Measurements from ENCODE around the gene DMXL1.

DMXL1 gene

DNA sequence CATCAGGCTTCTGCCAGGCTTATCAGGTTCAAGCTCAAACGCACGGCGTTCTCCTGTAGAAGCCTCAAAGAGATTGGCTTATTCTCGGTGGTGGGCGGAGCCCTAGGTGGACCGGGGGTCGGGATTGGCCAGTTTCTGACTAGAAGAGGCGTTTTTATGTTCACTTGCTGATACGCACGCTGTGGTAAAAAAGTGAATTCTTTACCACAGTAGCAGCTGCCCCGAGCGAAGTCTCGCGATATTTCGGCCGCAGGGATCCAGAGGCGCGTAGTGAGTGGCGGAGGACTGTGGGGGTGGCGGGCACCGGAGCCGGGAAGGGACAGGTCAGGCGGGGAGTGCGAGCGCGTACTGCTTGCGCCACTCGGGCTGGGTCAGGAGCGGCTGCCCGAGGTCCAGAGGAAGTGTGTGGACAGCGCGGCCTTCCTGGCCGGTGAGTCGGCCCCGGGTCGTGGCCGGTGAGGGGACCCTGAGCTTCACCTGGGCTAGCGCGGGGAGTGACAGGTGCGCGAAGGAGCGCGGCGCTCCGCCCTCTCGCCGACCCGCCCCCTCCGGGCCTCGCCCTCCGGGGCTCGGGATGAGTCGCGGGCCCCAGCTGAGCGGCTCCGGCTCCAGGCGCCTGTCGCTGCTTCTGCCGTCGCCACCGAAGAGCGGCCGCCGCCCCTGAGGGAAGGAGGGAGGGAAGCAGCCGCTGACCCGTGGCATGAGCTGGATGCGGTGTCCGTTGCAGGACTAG lies at the start of gene DMXL1:
Gene DMXL1, plus strand, starts transcription at position 260 of the 733 bp plus-strand sequence. CDS start 483 bp downstream, outside the sequence.
- peak within 1 kb of the TSS; percentile 99 to 100 for H3K4me3 ChIP-seq (ENCODE audit: low read length in 2 of 2)
- H3K9ac ChIP-seq (ENCODE audit: low read depth in 1 of 2, low read length in 2 of 2) = peak within 1 kb of the TSS; percentile 89 to 100
- peak within 1 kb of the TSS; percentile 98 to 99 for H3K27ac ChIP-seq (ENCODE audit: low read depth in 2 of 2, low read length in 2 of 2)
- H3K36me3 ChIP-seq (ENCODE audit: control insufficient read depth in 2 of 2, insufficient read depth in 2 of 2, low read length in 2 of 2) = no peaks in the 10 kb centered on the region
- peaks cover 4 to 18% of the 10 kb centered on the region in 2 donors for H3K4me1 ChIP-seq (ENCODE audit: control insufficient read depth in 2 of 2, insufficient read depth in 2 of 2, low read length in 2 of 2)
- H3K27me3 ChIP-seq (ENCODE audit: control insufficient read depth in 2 of 2, insufficient read depth in 2 of 2, low read length in 2 of 2) = no peaks in the 10 kb centered on the region
- H3K9me3 ChIP-seq (ENCODE audit: control insufficient read depth in 2 of 2, low read length in 2 of 2) = no peaks in the 10 kb centered on the region

DNA sequence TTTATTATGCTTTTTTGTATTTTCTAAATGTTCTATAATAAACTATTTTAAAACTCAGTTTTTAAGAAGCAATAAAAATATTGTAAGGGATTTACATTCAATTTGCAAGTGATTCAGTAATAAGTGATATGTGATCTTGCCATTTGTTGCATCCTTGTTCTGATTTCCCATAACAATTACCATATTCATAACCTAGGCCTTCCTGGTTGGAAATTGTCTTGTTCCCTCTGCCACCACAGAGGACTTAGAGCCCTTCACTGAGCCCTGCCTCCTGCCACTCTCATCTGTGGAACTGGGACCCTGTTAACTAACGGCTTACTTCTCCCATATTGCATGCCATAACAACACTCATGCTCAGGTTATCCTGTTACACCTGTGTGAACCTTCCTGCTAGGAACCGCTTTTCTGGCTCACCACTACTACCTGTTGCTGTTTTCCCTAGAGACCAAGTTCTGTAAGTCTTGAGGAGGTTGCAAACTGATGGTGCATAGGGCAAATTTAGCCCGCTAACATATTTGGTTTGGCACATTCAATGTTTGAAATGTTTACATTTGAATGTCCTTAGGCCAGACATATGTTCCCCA lies 49.6 kb upstream of the DMXL1 start:
- Histone ChIP-seq H3K27ac (ENCODE audit: low read depth in 2 of 2, low read length in 2 of 2) (no peak overlapping the region), H3K9ac (ENCODE audit: low read depth in 1 of 2, low read length in 2 of 2) (peak overlapping the region in 1 of 2 donors; percentile 24), H3K4me1 (ENCODE audit: control insufficient read depth in 2 of 2, insufficient read depth in 2 of 2, low read length in 2 of 2) (peaks cover 0 to 9% of the 10 kb centered on the region in 2 donors), H3K9me3 (ENCODE audit: control insufficient read depth in 2 of 2, low read length in 2 of 2) (no peaks in the 10 kb centered on the region), H3K4me3 (ENCODE audit: low read length in 2 of 2) (no peak overlapping the region), H3K27me3 (ENCODE audit: control insufficient read depth in 2 of 2, insufficient read depth in 2 of 2, low read length in 2 of 2) (no peaks in the 10 kb centered on the region), H3K36me3 (ENCODE audit: control insufficient read depth in 2 of 2, insufficient read depth in 2 of 2, low read length in 2 of 2) (no peaks in the 10 kb centered on the region)

DNA sequence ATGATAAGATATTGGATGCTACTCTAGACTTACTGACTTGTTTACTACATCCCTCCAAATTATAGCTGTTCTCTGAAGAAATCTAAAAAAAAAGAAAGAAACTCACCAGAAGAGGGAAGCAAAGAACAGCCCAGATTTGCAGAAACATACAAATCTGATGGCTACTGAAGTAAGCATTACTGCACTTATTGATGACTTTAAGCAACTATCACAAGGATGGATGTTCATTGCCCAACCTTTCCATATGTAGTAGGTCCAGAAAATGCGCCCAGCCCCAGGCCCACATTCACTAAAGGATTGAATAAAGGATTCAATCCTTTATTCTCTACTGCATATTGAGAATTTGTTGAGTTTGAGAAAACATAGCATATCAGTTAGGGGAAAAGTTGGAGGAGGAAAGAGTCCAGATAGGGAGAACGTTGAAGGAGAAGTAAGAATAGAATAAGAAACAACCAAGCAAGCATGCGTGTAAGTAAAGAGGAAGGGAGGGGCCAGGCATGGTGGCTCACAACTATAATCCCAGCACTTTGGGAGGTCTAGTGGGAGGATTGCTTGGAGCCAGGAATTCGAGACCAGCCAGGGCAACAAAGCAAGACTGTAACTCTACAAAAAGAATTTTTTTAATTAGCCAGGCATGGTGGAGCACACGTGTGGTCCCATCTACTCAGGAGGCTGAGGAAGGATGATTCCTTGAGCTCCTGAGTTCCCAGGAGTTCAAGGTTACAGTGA lies 48.7 kb upstream of the DMXL1 start:
- Histone ChIP-seq H3K27me3 (ENCODE audit: control insufficient read depth in 2 of 2, insufficient read depth in 2 of 2, low read length in 2 of 2) (no peaks in the 10 kb centered on the region), H3K36me3 (ENCODE audit: control insufficient read depth in 2 of 2, insufficient read depth in 2 of 2, low read length in 2 of 2) (no peaks in the 10 kb centered on the region), H3K27ac (ENCODE audit: low read depth in 2 of 2, low read length in 2 of 2) (no peak overlapping the region), H3K4me1 (ENCODE audit: control insufficient read depth in 2 of 2, insufficient read depth in 2 of 2, low read length in 2 of 2) (peaks cover 0 to 9% of the 10 kb centered on the region in 2 donors), H3K4me3 (ENCODE audit: low read length in 2 of 2) (no peak overlapping the region), H3K9me3 (ENCODE audit: control insufficient read depth in 2 of 2, low read length in 2 of 2) (no peaks in the 10 kb centered on the region), H3K9ac (ENCODE audit: low read depth in 1 of 2, low read length in 2 of 2) (no peak overlapping the region)

- Histone ChIP-seq H3K9me3 (ENCODE audit: control insufficient read depth in 2 of 2, low read length in 2 of 2) (no peaks in the 10 kb centered on the region), H3K4me1 (ENCODE audit: control insufficient read depth in 2 of 2, insufficient read depth in 2 of 2, low read length in 2 of 2) (peaks cover 0 to 9% of the 10 kb centered on the region in 2 donors), H3K9ac (ENCODE audit: low read depth in 1 of 2, low read length in 2 of 2) (no peak overlapping the region), H3K27ac (ENCODE audit: low read depth in 2 of 2, low read length in 2 of 2) (no peak overlapping the region), H3K27me3 (ENCODE audit: control insufficient read depth in 2 of 2, insufficient read depth in 2 of 2, low read length in 2 of 2) (no peaks in the 10 kb centered on the region), H3K4me3 (ENCODE audit: low read length in 2 of 2) (no peak overlapping the region), H3K36me3 (ENCODE audit: control insufficient read depth in 2 of 2, insufficient read depth in 2 of 2, low read length in 2 of 2) (no peaks in the 10 kb centered on the region)
These were observed 48.1 kb upstream of the DMXL1 start for GRCh38 chr5:119022773-119023172.

DNA sequence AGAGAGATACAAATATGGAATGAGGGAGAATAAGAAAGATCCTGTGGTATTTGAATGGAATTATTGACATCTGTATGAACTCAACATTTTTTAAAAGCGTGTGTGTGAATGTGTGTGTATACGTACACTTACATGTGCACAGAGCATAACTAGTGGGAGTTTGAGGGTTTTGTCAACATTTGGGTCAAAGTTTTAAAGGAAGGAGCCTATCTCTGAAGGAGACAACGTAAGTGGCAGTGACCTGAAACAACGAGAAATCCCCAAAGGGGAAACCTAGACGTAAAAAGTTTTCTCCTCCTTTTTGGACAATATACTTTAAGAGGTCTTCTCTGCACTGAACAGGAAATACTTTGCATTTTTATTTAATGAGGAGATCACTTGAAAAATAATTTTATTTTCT lies 42.3 kb upstream of the DMXL1 start:
- H3K27ac ChIP-seq (ENCODE audit: low read depth in 2 of 2, low read length in 2 of 2) = no peak overlapping the region
- no peak overlapping the region for H3K9ac ChIP-seq (ENCODE audit: low read depth in 1 of 2, low read length in 2 of 2)
- H3K27me3 ChIP-seq (ENCODE audit: control insufficient read depth in 2 of 2, insufficient read depth in 2 of 2, low read length in 2 of 2) = no peaks in the 10 kb centered on the region
- H3K4me1 ChIP-seq (ENCODE audit: control insufficient read depth in 2 of 2, insufficient read depth in 2 of 2, low read length in 2 of 2) = no peaks in the 10 kb centered on the region
- H3K36me3 ChIP-seq (ENCODE audit: control insufficient read depth in 2 of 2, insufficient read depth in 2 of 2, low read length in 2 of 2) = no peaks in the 10 kb centered on the region
- no peak overlapping the region for H3K4me3 ChIP-seq (ENCODE audit: low read length in 2 of 2)
- no peaks in the 10 kb centered on the region for H3K9me3 ChIP-seq (ENCODE audit: control insufficient read depth in 2 of 2, low read length in 2 of 2)

DNA sequence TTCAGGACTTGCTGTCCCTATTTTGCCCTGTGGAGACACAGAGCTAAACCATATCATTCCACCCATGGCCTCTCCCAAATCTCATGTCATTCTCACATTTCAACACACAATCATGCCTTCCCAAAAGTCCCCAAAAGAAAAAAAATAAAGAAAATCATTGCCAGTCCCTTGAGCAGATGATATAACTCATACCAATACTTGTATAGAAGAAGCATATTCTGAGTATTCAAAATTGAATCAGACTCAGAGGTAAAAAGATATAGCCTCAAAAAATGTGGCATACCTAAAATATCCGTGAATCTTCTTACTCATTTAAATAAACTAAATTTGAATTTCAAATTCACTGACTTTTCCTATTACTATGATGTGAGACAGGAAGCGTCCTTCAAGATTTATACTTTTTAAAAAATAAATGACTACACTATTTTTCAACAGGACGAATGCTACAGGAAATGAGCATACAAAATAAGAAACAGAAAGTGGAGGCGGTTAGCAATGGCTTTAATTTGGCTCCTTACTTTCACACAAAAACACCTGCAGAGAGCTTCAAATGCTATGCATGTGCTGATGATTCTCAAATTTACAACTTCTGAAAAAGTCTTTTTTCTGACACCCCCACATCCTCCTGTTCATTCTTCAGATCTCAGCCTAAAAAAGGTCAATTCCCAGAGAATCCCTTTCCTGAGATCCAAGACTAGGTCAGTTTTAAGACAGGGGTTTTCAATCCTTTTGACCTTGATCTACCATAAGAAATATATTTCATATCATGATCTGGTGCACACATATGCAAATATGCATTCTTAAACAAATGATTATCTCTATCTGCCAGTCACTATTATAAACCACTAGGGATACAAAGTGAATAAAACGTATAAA lies 39.6 kb upstream of the DMXL1 start:
- no peaks in the 10 kb centered on the region for H3K36me3 ChIP-seq (ENCODE audit: control insufficient read depth in 2 of 2, insufficient read depth in 2 of 2, low read length in 2 of 2)
- H3K9me3 ChIP-seq (ENCODE audit: control insufficient read depth in 2 of 2, low read length in 2 of 2) = no peaks in the 10 kb centered on the region
- H3K27ac ChIP-seq (ENCODE audit: low read depth in 2 of 2, low read length in 2 of 2) = no peak overlapping the region
- H3K9ac ChIP-seq (ENCODE audit: low read depth in 1 of 2, low read length in 2 of 2) = no peak overlapping the region
- H3K27me3 ChIP-seq (ENCODE audit: control insufficient read depth in 2 of 2, insufficient read depth in 2 of 2, low read length in 2 of 2) = no peaks in the 10 kb centered on the region
- no peak overlapping the region for H3K4me3 ChIP-seq (ENCODE audit: low read length in 2 of 2)
- no peaks in the 10 kb centered on the region for H3K4me1 ChIP-seq (ENCODE audit: control insufficient read depth in 2 of 2, insufficient read depth in 2 of 2, low read length in 2 of 2)

- Histone ChIP-seq H3K36me3 (ENCODE audit: control insufficient read depth in 2 of 2, insufficient read depth in 2 of 2, low read length in 2 of 2) (no peaks in the 10 kb centered on the region), H3K27me3 (ENCODE audit: control insufficient read depth in 2 of 2, insufficient read depth in 2 of 2, low read length in 2 of 2) (no peaks in the 10 kb centered on the region), H3K9me3 (ENCODE audit: control insufficient read depth in 2 of 2, low read length in 2 of 2) (no peaks in the 10 kb centered on the region), H3K27ac (ENCODE audit: low read depth in 2 of 2, low read length in 2 of 2) (no peak overlapping the region), H3K4me3 (ENCODE audit: low read length in 2 of 2) (no peak overlapping the region), H3K9ac (ENCODE audit: low read depth in 1 of 2, low read length in 2 of 2) (no peak overlapping the region), H3K4me1 (ENCODE audit: control insufficient read depth in 2 of 2, insufficient read depth in 2 of 2, low read length in 2 of 2) (no peaks in the 10 kb centered on the region)
These were observed 39.0 kb upstream of the DMXL1 start for GRCh38 chr5:119031905-119032304.

GRCh38 chr5:119032656-119033055 lies 38.2 kb upstream of the DMXL1 start:
- peak overlapping the region in 1 of 2 donors; percentile 23 for H3K27ac ChIP-seq (ENCODE audit: low read depth in 2 of 2, low read length in 2 of 2)
- no peaks in the 10 kb centered on the region for H3K27me3 ChIP-seq (ENCODE audit: control insufficient read depth in 2 of 2, insufficient read depth in 2 of 2, low read length in 2 of 2)
- no peaks in the 10 kb centered on the region for H3K36me3 ChIP-seq (ENCODE audit: control insufficient read depth in 2 of 2, insufficient read depth in 2 of 2, low read length in 2 of 2)

GRCh38 chr5:119033135-119033534 lies 37.8 kb upstream of the DMXL1 start:
- H3K9me3 ChIP-seq (ENCODE audit: control insufficient read depth in 2 of 2, low read length in 2 of 2) = no peaks in the 10 kb centered on the region
- no peaks in the 10 kb centered on the region for H3K4me1 ChIP-seq (ENCODE audit: control insufficient read depth in 2 of 2, insufficient read depth in 2 of 2, low read length in 2 of 2)
- no peak overlapping the region for H3K27ac ChIP-seq (ENCODE audit: low read depth in 2 of 2, low read length in 2 of 2)
- H3K4me3 ChIP-seq (ENCODE audit: low read length in 2 of 2) = no peak overlapping the region
- no peaks in the 10 kb centered on the region for H3K36me3 ChIP-seq (ENCODE audit: control insufficient read depth in 2 of 2, insufficient read depth in 2 of 2, low read length in 2 of 2)
- H3K9ac ChIP-seq (ENCODE audit: low read depth in 1 of 2, low read length in 2 of 2) = no peak overlapping the region
- no peaks in the 10 kb centered on the region for H3K27me3 ChIP-seq (ENCODE audit: control insufficient read depth in 2 of 2, insufficient read depth in 2 of 2, low read length in 2 of 2)

More at GRCh38 chr5:119032656-119033055, 38.2 kb upstream of the DMXL1 start:
- Histone ChIP-seq H3K4me3 (ENCODE audit: low read length in 2 of 2) (no peak overlapping the region), H3K9me3 (ENCODE audit: control insufficient read depth in 2 of 2, low read length in 2 of 2) (no peaks in the 10 kb centered on the region), H3K4me1 (ENCODE audit: control insufficient read depth in 2 of 2, insufficient read depth in 2 of 2, low read length in 2 of 2) (no peaks in the 10 kb centered on the region), H3K9ac (ENCODE audit: low read depth in 1 of 2, low read length in 2 of 2) (no peak overlapping the region)

Data from mucosa of rectum (tissue), 2 donors.